ENCODE results near the gene GPBP1L1. TPM values are rescaled to one million over a fixed set of nuclear protein-coding genes. Genes with fewer than 3 reads are reported as not detected.
"Not testable (repeated sequence)": the region's sequence is repeated elsewhere in the genome, so short reads cannot be mapped to it uniquely, and the experiment has no call there.

Gene GPBP1L1, protein sequence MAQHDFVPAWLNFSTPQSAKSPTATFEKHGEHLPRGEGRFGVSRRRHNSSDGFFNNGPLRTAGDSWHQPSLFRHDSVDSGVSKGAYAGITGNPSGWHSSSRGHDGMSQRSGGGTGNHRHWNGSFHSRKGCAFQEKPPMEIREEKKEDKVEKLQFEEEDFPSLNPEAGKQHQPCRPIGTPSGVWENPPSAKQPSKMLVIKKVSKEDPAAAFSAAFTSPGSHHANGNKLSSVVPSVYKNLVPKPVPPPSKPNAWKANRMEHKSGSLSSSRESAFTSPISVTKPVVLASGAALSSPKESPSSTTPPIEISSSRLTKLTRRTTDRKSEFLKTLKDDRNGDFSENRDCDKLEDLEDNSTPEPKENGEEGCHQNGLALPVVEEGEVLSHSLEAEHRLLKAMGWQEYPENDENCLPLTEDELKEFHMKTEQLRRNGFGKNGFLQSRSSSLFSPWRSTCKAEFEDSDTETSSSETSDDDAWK
- 100 to 1,000 TPM in 2 of 6 donors, 10 to 100 TPM in 4; 83.6 to 106 (median 92.0) TPM for polyA plus RNA-seq (ENCODE audit: low read depth in 6 of 6)

GRCh38 chr1:45686288-45687013 is at the start of gene GPBP1L1:
GPBP1L1 (minus strand) TSS chr1:45686533; CDS start chr1:45659087, 27,446 bp downstream.
- ATAC-seq (ENCODE audit: low read depth in 2 of 2) = peak; percentile 66 to 70
- Mint-ChIP-seq H3K36me3 (peaks cover 0 to 7% of the 10 kb centered on the region in 2 donors), H3K27ac (peak within 1 kb of the TSS; percentile 97 to 100 (median 99)), H3K9me3 (no peaks in the 10 kb centered on the region), H3K4me3 (peak within 1 kb of the TSS; percentile 90 to 100 (median 99)), H3K27me3 (no peaks in the 10 kb centered on the region), H3K4me1 (peaks cover 30 to 63% (median 45%) of the 10 kb centered on the region in 3 donors)
- peak; percentile 98 for DNase-seq

- Mint-ChIP-seq H3K4me1 (peaks cover 11 to 19% (median 15%) of the 10 kb centered on the region in 3 donors), H3K4me3 (no peak overlapping the region), H3K36me3 (no peaks in the 10 kb centered on the region), H3K27me3 (no peaks in the 10 kb centered on the region), H3K27ac (peak overlapping the region in 2 of 6 donors; percentile 69 to 87), H3K9me3 (no peaks in the 10 kb centered on the region)
- DNase-seq (no peak), ATAC-seq (ENCODE audit: low read depth in 2 of 2) (no peak)
Measured at GRCh38 chr1:45730780-45731319, 44.5 kb upstream of the GPBP1L1 start.

DNA sequence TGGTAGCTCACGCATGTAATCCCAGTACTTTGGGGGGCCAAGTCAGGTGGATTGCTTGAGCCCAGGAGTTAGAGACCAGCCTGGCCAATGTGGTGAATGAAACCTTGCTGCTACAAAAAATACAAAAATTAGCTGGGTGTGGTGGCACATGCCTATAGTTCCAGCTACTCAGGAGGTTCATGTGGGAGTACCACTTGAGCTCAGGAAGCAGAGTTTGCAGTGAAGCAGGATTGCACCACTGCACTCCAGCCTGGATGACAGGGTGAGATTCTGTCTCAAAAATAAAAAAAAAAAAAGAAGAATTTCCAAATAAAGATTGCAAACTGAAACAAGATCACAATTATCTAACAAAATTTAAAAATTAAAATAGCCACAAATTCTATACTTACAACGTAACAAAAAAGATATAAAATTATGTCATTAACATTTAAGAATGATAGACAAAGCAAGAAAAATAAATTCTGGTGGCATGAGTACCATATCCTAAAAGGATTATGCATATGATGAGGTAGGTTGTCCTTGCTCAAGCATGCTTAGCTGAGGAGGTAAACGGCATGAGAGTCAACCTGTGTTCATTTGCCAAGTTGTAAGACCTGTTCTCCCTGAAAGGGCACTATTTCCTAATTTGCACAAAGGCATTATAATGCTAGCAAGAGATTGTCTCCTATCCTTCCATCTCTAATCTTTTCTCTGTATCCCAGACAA is 43.9 kb upstream of the GPBP1L1 start:
- DNase-seq (no peak), ATAC-seq (ENCODE audit: low read depth in 2 of 2) (no peak)
- no peaks in the 10 kb centered on the region for H3K9me3 Mint-ChIP-seq
- no peak overlapping the region for H3K27ac Mint-ChIP-seq
- no peaks in the 10 kb centered on the region for H3K27me3 Mint-ChIP-seq
- H3K4me1 Mint-ChIP-seq = peaks cover 11 to 19% (median 15%) of the 10 kb centered on the region in 3 donors
- no peaks in the 10 kb centered on the region for H3K36me3 Mint-ChIP-seq
- no peak overlapping the region for H3K4me3 Mint-ChIP-seq

- not testable (repeated sequence) for H3K27ac Mint-ChIP-seq; ATAC-seq (ENCODE audit: low read depth in 2 of 2); H3K4me1 Mint-ChIP-seq; H3K9me3 Mint-ChIP-seq; H3K36me3 Mint-ChIP-seq; H3K27me3 Mint-ChIP-seq; H3K4me3 Mint-ChIP-seq; DNase-seq
Measured at GRCh38 chr1:45726007-45726406, 39.7 kb upstream of the GPBP1L1 start.

GRCh38 chr1:45723248-45723930 is 37.1 kb upstream of the GPBP1L1 start:
- Mint-ChIP-seq H3K36me3 (no peaks in the 10 kb centered on the region), H3K4me3 (no peak overlapping the region), H3K27ac (no peak overlapping the region), H3K4me1 (no peaks in the 10 kb centered on the region), H3K27me3 (no peaks in the 10 kb centered on the region), H3K9me3 (no peaks in the 10 kb centered on the region)
- DNase-seq (no peak), ATAC-seq (ENCODE audit: low read depth in 2 of 2) (no peak)

DNA sequence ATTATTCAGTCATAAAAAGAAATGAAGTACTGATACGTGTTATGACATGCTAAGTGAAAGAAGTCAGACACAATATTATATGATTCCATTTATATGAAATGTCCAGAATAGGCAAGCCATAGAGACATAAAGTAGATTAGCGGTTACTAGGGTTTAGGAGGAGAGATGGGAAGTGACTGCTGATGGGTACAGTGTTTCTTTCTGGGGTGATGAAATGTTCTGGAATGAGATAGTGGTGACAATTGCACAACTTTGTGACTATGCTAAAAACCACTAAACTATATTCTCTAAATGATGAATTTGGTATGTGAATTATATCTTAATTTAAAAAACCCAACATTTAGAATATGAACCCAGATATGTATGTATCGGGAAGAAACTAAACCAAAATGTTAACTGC is 36.5 kb upstream of the GPBP1L1 start:
- DNase-seq = no peak
- no peak overlapping the region for H3K27ac Mint-ChIP-seq
- no peaks in the 10 kb centered on the region for H3K27me3 Mint-ChIP-seq
- H3K4me1 Mint-ChIP-seq = no peaks in the 10 kb centered on the region
- ATAC-seq (ENCODE audit: low read depth in 2 of 2) = no peak
- H3K9me3 Mint-ChIP-seq = no peaks in the 10 kb centered on the region
- no peaks in the 10 kb centered on the region for H3K36me3 Mint-ChIP-seq
- H3K4me3 Mint-ChIP-seq = no peak overlapping the region

GRCh38 chr1:45721207-45721606 is 34.9 kb upstream of the GPBP1L1 start:
- H3K4me1 Mint-ChIP-seq = no peaks in the 10 kb centered on the region
- no peak overlapping the region for H3K27ac Mint-ChIP-seq
- H3K36me3 Mint-ChIP-seq = no peaks in the 10 kb centered on the region

DNA sequence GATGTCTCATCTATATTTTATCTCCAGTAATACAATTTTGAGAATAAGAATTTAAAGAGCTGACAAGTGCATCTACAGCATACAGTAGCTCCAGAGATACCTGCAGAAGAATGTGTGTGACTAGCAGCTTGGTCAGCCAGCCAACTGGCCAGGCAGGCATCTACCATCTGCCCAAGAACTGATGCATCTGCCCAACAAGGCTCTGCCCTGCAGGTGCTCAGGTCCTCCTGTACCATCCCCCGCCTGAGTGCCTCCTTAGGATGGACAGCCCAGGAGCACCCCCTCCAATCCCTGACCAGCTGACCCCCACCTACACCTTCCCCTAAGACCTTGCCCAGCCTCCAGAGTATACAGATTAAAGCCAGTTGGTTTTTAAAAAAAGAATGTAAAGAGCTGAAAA is 32.0 kb upstream of the GPBP1L1 start:
- Mint-ChIP-seq H3K4me3 (no peak overlapping the region), H3K27ac (no peak overlapping the region), H3K36me3 (peaks cover 0 to 4% of the 10 kb centered on the region in 2 donors), H3K4me1 (no peaks in the 10 kb centered on the region), H3K27me3 (no peaks in the 10 kb centered on the region), H3K9me3 (no peaks in the 10 kb centered on the region)
- no peak for DNase-seq
- ATAC-seq (ENCODE audit: low read depth in 2 of 2) = no peak

More at GRCh38 chr1:45721207-45721606, 34.9 kb upstream of the GPBP1L1 start:
- Mint-ChIP-seq H3K27me3 (no peaks in the 10 kb centered on the region), H3K9me3 (no peaks in the 10 kb centered on the region), H3K4me3 (no peak overlapping the region)
- no peak for ATAC-seq (ENCODE audit: low read depth in 2 of 2)
- DNase-seq = no peak

GRCh38 chr1:45717386-45717785 is 31.1 kb upstream of the GPBP1L1 start:
- H3K27me3 Mint-ChIP-seq; H3K4me1 Mint-ChIP-seq; DNase-seq; H3K9me3 Mint-ChIP-seq; ATAC-seq (ENCODE audit: low read depth in 2 of 2); H3K4me3 Mint-ChIP-seq; H3K36me3 Mint-ChIP-seq: not testable (repeated sequence)
- H3K27ac Mint-ChIP-seq = peak overlapping the region in 2 of 6 donors; percentile 18 to 70

DNA sequence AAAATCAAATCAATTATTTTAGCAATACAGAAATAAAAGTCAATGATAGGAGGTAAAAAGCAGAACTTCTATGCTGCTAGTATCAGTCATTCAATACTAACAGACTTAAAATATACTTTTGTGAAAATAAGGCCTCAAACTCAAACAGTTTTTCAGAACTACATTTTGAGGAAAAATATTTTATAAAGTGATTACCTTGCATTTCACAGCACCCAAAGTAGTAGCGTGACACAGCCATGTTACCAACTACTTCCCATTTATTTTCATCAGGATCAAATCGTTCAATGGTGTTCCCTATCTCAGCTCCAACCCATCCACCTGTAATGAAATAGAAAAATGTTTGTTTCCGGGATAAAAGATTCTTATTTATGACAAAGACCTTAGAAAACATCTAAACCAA is 30.4 kb upstream of the GPBP1L1 start:
- H3K36me3 Mint-ChIP-seq = peaks cover 4 to 7% of the 10 kb centered on the region in 2 donors
- H3K9me3 Mint-ChIP-seq = no peaks in the 10 kb centered on the region
- H3K4me1 Mint-ChIP-seq = no peaks in the 10 kb centered on the region
- ATAC-seq (ENCODE audit: low read depth in 2 of 2) = no peak
- H3K4me3 Mint-ChIP-seq = no peak overlapping the region
- H3K27ac Mint-ChIP-seq = no peak overlapping the region
- DNase-seq = no peak
- no peaks in the 10 kb centered on the region for H3K27me3 Mint-ChIP-seq

DNA sequence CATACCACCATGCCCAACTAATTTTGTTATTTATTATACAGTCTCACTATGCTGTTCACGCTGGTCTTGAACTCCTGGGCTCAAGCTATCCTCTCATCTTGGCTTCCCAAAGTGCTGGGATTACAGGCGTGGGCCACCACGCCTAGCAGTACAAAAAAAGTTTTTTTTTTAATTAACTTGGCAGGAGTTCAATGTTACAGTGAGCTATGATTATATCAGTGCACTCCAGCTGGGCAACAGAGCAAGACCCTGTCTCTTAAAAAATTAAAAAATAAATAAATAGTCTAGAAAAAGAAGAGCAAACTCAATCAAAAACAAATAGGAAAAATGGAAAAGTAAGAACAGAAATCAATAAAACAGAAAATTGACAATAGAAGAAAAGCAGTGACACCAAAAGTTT is 27.4 kb upstream of the GPBP1L1 start:
- Mint-ChIP-seq H3K9me3 (no peaks in the 10 kb centered on the region), H3K27ac (peak overlapping the region in 1 of 6 donors; percentile 63), H3K4me1 (no peaks in the 10 kb centered on the region), H3K27me3 (no peaks in the 10 kb centered on the region), H3K4me3 (no peak overlapping the region), H3K36me3 (peaks cover 8% of the 10 kb centered on the region in 2 donors)
- DNase-seq (no peak), ATAC-seq (ENCODE audit: low read depth in 2 of 2) (no peak)

DNA sequence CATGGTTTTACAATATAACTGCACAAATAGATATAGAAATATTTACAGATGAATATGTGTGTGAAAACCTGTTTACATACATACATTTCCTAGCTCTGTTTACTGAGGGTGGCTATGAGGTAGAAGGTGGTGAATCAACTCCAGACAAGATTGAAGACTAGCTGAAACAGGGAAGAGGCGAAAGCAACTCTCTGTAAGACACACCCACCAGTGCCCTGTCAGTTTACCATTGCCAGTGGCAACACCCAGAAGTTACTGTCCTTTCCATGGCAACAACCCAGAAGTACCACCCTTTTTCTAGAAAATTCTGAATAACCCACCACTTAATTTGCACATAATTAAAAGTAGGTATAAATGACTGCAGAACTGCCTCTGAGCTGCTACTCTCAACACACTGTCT is 18.3 kb upstream of the GPBP1L1 start:
- Mint-ChIP-seq H3K4me3 (no peak overlapping the region), H3K9me3 (peaks cover 0 to 9% (median 6%) of the 10 kb centered on the region in 7 donors), H3K4me1 (peaks cover 0 to 3% (median 0%) of the 10 kb centered on the region in 3 donors), H3K36me3 (peaks cover 12 to 13% of the 10 kb centered on the region in 2 donors), H3K27ac (peak overlapping the region in 1 of 6 donors; percentile 76), H3K27me3 (no peaks in the 10 kb centered on the region)
- DNase-seq = no peak
- ATAC-seq (ENCODE audit: low read depth in 2 of 2) = no peak

DNA sequence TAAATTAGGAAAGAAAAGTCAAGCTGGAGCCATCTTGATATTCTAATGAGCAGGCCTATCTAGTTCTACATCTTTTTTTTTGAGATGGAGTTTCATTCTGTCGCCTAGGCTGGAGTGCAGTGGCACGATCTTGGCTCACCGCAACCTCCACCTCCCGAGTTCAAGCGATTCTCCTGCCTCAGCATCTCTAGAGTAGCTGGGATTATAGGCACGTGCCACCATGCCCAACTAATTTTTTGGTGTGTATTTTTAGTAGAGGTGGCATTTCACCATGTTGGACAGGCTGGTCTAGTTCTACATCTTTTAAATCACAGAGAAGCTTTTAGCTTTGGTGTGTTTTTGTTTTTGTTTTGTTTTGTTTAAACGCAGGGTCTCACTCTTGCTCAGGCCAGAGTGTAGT is 8.5 kb upstream of the GPBP1L1 start:
- Mint-ChIP-seq H3K4me3 (no peak overlapping the region), H3K4me1 (peaks cover 0 to 6% (median 3%) of the 10 kb centered on the region in 3 donors), H3K9me3 (no peaks in the 10 kb centered on the region)

More for the DNA sequence above, 8.5 kb upstream of the GPBP1L1 start:
- H3K27me3 Mint-ChIP-seq = no peaks in the 10 kb centered on the region
- DNase-seq = no peak
- ATAC-seq (ENCODE audit: low read depth in 2 of 2) = no peak
- H3K27ac Mint-ChIP-seq = peak overlapping the region in 2 of 6 donors; percentile 14 to 59
- H3K36me3 Mint-ChIP-seq = peaks cover 0 to 7% of the 10 kb centered on the region in 2 donors

Data from naive B cell (primary cell).